Stimulated activated CD4-positive, alpha-beta T cell treated with anti-CD3 and anti-CD28 coated beads, Interleukin-4, amount 100 ng/mL, for 24 hours (primary cell): ENCODE data around the gene RD3L.

Experiments used
- DNase-seq: peaks from one replicate; pipeline ENCODE4 v3.0.0-alpha.2; 2020

Gene RD3L

GRCh38 chr14:103892247-103892646 is 50.1 kb downstream of the RD3L start:
- no peak for DNase-seq

DNA sequence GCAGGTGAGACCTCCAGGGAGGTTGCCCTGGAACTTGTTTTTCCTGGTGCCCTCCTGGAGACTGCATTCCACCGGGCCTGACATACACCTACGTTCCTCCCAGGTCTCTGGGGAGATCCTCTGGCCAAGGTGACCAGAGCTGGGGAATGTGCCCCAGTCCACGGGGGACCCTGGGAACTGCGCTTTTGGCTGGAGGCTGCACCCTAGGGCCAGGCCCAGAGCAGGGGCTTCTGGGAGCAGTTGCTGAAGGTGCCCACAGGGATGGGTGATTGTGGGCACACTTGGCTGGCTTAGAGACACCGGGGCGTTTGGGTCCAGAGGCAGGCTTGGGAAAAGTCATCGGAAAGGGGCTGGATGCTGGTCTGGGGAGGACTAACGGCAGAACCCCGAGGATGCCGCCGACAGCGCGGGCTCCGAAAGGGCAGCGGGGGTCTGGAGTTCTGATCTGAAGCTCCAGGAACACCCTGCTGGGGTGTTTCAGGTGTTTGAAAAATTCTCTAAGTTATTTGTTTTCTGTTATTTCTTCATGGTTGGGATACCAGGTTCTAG is 50.6 kb downstream of the RD3L start:
- DNase-seq: no peak

DNA sequence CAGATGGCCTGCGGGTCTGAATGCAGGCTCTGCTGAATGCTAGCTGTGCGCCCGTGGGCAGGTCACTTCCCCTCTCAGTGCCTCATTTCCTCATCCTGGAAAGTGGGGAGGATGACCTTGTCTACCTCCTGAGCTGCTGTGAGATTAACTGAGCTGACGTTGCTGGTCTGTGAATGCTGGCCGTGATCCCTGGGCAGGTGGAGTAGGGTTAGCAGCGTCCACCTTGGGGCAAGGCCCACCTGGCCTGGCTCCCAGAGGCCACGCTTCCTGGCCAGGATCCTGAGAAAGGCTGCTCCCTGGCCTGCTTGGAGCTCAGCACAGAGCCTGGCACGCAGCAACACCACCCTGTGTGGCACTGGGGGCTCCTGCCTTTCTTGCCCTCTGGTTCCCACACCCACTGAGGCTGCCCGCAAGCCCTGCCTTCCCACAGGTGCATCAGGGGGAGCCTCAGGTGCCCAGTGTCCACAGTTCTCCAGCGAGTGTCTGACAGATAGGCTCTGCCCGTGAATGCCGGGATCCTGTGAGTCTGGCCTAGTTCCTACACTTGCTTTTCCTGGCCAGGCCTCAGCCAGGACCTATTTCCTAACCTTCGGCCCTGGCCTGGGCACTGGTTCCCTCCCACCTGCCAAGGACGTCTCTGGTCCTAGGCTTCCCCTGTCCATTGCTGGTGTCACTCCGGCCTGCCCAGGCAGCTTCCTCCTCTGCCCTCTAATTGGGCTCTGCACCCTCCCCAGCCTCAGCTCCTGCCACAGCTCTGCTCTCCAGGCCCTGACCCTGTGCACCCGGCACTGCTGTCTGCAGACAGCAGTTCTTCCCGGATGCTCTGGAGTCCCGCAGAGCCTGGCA is 51.3 kb downstream of the RD3L start:
- no peak for DNase-seq
